Astrocyte of the spinal cord (primary cell): Measurements from ENCODE around the gene CD82.
"Not testable (repeated sequence)": the region's sequence is repeated elsewhere in the genome, so short reads cannot be mapped to it uniquely, and the experiment has no call there.

ENCODE experiments used
- DNase-seq: peaks from one replicate; pipeline ENCODE4 v3.0.0; 2011; ENCODE audit warnings: low read depth, low spot score
- H3K4me3 ChIP-seq: 2 replicates; pipeline ENCODE4 v1.5.1; 2011; ENCODE audit warnings: low read depth, mild to moderate bottlenecking, low read length, moderate library complexity
- in situ Hi-C: cut with HindIII; loops from 2 replicates; pipeline ENCODE4 v1.10.0; 2017; ENCODE audit warnings: low sequenced_read_pairs
- TF ChIP-seq, protein P1 (sequence below): IDR thresholded peaks from 2 replicates; pipeline ENCODE4 v1.5.1; 2012; ENCODE audit warnings: low read depth, mild to moderate bottlenecking, low read length, inconsistent platforms

Gene CD82

DNA sequence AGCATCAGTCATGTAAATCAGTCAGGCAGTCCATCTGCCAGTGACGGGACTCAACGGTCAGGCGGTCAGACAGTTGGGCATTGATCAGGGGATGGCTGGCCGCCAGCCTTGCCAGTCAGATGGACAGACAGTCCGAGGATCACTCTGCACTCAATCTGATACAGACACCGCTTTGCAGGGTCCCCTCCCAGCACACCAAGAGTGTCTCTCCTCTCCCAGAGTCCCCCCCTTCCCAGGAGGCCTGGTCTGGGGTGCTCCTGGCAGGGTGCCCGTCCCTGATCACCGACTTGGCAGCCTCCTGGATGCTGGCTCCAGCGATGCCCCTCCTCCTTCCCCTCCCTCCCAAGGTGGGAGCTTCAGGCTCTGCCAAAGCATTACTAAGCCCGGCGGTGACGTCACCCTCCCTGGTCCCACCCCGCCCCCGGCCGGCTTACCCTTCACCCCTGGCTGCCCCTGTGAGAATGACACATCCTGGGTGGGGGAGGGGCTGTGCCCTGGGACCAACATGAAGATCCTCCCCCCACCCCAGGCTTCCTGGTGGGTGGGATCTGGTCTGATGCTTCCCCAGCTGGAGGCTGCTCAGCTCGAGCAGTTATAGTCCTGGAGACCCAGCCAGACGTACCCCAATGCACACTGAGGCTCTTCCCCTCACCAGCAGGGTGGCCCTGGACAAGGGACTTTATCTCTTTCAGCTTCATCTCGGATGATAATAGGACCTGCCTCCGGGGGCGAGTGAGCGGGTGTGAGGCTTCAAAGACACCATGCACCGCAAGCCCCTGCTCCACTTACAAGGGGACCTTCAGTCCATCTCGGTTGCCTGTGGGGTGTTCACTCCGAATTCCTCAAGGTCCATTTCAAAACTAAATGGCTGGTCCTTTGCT is 69.2 kb downstream of the CD82 start:
- TF ChIP-seq, protein P1, sequence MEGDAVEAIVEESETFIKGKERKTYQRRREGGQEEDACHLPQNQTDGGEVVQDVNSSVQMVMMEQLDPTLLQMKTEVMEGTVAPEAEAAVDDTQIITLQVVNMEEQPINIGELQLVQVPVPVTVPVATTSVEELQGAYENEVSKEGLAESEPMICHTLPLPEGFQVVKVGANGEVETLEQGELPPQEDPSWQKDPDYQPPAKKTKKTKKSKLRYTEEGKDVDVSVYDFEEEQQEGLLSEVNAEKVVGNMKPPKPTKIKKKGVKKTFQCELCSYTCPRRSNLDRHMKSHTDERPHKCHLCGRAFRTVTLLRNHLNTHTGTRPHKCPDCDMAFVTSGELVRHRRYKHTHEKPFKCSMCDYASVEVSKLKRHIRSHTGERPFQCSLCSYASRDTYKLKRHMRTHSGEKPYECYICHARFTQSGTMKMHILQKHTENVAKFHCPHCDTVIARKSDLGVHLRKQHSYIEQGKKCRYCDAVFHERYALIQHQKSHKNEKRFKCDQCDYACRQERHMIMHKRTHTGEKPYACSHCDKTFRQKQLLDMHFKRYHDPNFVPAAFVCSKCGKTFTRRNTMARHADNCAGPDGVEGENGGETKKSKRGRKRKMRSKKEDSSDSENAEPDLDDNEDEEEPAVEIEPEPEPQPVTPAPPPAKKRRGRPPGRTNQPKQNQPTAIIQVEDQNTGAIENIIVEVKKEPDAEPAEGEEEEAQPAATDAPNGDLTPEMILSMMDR = no peak
- peak; percentile 68 for DNase-seq
- in situ Hi-C loops = no loop called here

DNA sequence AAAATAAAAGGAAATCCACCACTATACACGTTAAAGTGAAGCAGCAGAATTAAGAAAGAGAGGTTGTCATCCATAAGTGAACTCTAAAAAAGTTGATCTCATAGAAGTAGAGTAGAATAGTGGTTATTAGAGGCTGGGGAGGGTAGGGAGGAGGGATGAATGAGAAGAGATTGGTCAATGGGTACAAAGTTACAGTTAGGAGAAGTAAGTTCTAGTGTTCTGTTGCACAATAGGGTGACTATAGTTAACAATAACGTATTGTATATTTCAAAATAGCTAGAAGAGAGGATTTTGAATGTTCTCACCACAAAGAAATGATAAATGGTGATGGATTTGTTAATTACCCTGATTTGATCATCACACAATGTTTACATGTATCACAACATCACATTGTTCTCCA is 72.0 kb downstream of the CD82 start:
- H3K4me3 ChIP-seq = no peak overlapping the region
- no peak for DNase-seq
- TF ChIP-seq, protein P1 = no peak
- in situ Hi-C loops = no loop called here

More for the DNA sequence above, 69.2 kb downstream of the CD82 start:
- no peak overlapping the region for H3K4me3 ChIP-seq

DNA sequence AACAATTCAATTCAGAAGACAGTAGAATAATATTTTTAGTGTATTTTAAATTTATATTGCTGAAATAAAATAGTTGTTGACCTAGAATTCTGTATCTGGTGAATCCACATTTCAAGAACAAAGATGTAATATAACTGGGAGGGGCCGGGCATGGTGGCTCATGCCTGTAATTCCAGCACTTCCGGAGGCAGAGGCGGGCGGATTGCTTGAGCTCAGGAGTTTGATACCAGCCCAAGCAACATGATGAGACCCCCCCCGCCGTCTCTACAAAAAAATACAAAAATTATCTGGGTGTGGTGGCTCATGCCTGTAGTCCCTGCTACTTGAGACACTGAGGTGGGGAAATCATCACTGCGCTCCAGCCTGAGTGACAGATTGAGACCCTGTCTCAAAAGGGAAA is 72.6 kb downstream of the CD82 start:
- no peak for DNase-seq
- no peak overlapping the region for H3K4me3 ChIP-seq
- TF ChIP-seq, protein P1 = no peak
- in situ Hi-C loops = no loop called here

DNA sequence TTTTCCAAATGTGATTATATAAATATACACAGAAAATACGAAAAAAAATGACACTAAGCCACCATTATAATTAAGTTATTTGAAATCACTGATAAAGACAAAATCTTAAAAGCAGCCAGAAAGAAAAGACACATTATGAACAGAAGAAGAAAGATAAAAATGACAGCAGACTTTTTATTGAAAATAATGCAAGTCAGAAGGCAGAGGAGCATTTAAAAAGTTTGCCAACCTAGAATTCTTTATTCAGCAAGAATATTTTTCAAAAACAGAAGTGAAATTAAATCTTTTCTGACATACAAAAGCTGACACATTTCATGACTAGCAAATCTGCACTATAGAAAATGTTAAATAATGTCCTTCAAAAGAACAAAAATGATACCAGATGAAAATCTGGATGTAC is 77.8 kb downstream of the CD82 start:
- DNase-seq = no peak
- H3K4me3 ChIP-seq = no peak overlapping the region
- in situ Hi-C loops = no loop called here
- TF ChIP-seq, protein P1 = no peak

DNA sequence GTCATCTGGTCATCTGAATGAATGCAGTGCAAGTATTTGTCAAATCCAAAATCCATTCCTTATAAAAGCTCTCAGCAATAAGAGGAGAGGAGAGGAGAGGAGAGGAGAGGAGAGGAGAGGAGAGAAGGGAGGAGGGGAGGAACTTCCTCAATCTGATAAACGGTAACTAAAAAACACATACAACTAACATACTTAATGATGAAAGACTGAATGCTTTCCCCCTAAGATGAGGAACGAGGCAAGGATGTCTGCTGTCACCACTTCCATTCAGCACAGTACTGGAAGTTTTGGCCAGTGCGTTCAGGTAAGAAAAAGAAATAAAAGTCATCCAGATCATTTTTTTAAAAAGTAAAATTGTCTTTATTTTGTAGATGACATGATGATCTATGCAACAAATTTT is 80.4 kb downstream of the CD82 start:
- no peak for DNase-seq
- H3K4me3 ChIP-seq = no peak overlapping the region
- in situ Hi-C loops = no loop called here
- TF ChIP-seq, protein P1 = no peak

DNA sequence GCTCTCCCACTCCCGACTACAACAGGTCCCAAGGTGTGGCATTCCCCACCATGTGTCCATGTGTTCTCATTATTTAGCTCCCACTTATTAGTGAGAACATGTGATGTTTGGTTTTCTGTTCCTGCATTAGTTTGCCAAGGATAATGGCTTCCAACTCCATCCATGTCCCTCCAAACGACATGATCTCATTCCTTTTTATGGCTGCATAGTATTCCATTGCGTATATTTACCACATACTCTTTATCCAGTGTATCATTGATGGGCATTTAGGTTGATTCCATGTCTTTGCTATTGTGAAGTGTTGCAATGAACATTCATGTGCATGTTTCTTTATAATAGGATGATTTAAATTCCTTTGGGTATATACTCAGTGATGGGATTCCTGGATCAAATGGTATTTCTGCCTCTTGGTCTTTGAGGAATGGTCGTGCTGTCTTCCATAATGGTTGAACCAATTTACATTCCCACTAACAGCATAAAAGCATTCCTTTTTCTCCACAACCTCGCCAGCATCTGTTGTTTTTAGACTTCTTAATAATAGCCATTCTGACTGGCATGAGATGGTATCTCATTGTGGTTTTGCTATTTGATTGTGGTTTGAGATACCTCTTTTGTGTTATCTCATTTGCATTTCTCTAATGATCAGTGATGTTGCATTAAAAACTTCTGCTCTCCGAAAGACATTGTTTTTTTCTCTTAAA is 81.9 kb downstream of the CD82 start:
- H3K4me3 ChIP-seq, in situ Hi-C loops: not testable (repeated sequence)

DNA sequence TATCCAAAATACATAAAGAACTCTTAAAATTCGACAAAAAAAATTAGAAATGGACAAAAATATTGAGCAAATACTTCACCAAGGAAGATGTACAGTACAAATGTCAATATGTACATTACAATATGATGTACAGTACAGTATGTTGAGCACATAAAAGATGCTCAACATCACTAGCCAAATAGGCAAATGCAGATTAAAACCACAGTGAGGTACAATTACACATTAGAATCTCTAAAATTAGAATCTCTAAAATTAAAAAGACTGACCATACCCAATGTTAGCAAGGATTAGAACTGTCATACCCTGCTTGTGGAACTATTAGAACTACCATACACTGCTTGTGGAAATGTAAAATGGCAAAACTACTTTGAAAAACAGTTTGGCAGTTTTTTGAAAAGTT is 82.6 kb downstream of the CD82 start:
- in situ Hi-C loops = no loop called here

More for the DNA sequence above, 81.9 kb downstream of the CD82 start:
- DNase-seq = not testable (repeated sequence)

More for the DNA sequence above, 82.6 kb downstream of the CD82 start:
- DNase-seq = no peak
- H3K4me3 ChIP-seq = no peak overlapping the region
- TF ChIP-seq, protein P1 = no peak
